GM12891 (cell line): Measurements from ENCODE around the gene DYNLT1.
A peak's percentile ranks its signal among the peaks of the same experiment; 100 is the strongest.
"Not testable (repeated sequence)": the region's sequence is repeated elsewhere in the genome, so short reads cannot be mapped to it uniquely, and the experiment has no call there.

ENCODE experiments used
- DNase-seq: peaks from one replicate; pipeline ENCODE4 v3.0.0; 2011; ENCODE audit warnings: low spot score; ENCODE audit not compliant: insufficient read length
- FAIRE-seq: peaks from 2 replicates; lab custom pipeline; 2011; peaks lifted over from hg19 to GRCh38; lab: Jason Lieb, UNC
- PAX5 ChIP-seq: IDR thresholded peaks from 2 replicates; pipeline ENCODE4 v1.6.1; 2011; ENCODE audit warnings: low read length, moderate library complexity, mild to moderate bottlenecking; ENCODE audit not compliant: insufficient read depth, severe bottlenecking
- POLR2A ChIP-seq: IDR thresholded peaks from 2 replicates; pipeline ENCODE4 v1.6.1; 2011; ENCODE audit warnings: low read depth, low read length, control low read depth
- POLR2AphosphoS5 ChIP-seq: IDR thresholded peaks from 2 replicates; pipeline ENCODE4 v1.6.1; 2011; ENCODE audit warnings: low read depth, low read length, control low read depth
- POU2F2 ChIP-seq: IDR thresholded peaks from 2 replicates; pipeline ENCODE4 v1.6.1; 2011; ENCODE audit warnings: low read depth, mild to moderate bottlenecking, control low read depth, low read length, moderate library complexity
- SPI1 ChIP-seq: IDR thresholded peaks from 2 replicates; pipeline ENCODE4 v1.6.1; 2011; ENCODE audit warnings: low read depth, low read length, control low read depth
- TAF1 ChIP-seq: IDR thresholded peaks from 2 replicates; pipeline ENCODE4 v1.6.1; 2011; ENCODE audit warnings: low read depth, low read length, control low read depth

Gene DYNLT1

DNA sequence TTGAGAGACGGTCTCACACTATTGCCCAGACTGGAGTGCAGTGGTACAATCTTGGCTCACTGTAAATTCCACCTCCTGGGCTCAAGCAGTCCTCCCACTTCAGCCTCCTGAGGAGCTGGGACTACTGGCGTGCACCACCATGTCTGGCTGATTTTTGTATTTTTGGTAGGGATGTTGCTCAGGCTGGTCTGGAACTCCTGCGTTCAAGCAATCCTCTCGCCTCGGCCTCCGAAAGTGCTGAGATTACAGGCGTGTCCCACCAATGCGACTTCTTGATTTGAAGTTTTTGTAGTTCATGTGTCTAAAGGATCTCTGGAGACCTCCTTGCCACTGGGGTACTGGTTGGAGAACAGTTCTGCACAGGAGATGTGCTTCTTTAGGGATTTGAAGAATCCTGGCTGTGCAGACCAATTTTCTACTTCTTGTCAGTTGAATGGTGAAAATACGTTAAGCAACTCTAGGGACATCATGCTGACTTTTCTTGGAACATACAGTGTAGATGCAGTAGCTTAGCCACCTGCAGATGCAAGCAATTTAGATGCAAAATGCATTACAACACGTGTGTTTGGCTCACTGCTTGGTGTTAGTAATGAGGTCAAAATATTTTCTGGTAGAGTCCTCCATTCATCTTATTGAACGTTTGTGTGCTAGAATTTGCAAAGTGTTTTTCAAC, 33.5 kb upstream of the DYNLT1 start:
- FAIRE-seq (no peak), DNase-seq (no peak)
- TF ChIP-seq POLR2A: no peak
- no peak for TF ChIP-seq PAX5
- no peak for TF ChIP-seq POLR2AphosphoS5
- TF ChIP-seq POU2F2: no peak

- not testable (repeated sequence) for FAIRE-seq, DNase-seq
Measured at GRCh38 chr6:158677094-158677493, 32.6 kb upstream of the DYNLT1 start.

DNA sequence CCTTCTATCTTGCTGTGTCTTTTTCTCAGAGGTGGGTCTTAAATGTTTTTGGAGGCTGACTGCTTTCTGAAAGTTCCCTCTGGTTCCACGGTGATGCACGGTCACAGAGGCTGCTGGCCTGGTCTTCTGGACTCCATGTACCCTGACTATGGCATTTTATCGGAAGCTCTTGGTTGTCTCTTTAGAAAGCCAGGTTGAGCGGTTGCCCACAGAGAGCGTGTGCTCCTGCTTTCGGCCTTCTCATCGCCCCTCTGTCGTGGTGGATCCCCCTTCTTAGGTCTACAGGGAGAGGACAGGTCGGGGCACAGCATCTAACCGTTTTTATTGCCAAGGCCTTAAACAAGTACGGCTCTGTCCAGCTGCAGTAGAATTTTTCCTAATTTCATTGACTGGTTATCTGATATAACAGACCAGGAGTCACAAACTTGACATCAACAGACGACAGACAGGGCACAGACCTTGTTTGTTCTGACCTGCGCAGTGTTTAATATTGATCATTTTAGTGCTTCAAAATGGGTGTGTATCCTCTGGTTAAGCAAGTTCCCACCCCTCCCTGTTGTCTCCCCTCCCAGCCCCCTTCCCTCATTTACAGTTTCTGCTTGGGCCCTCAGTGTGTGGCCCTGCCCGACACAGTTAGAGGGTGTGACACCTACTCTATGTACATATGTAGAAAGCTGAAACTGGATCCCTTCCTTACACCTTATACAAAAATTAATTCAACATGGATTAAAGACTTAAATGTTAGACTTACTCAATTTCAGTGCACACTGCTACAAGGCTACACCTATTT, 30.0 kb upstream of the DYNLT1 start:
- TF ChIP-seq POU2F2: no peak
- TF ChIP-seq POLR2AphosphoS5: no peak
- TF ChIP-seq POLR2A: no peak
- TF ChIP-seq PAX5: no peak
- TF ChIP-seq TAF1: no peak
- TF ChIP-seq SPI1: no peak
- FAIRE-seq (no peak), DNase-seq (no peak)

DNA sequence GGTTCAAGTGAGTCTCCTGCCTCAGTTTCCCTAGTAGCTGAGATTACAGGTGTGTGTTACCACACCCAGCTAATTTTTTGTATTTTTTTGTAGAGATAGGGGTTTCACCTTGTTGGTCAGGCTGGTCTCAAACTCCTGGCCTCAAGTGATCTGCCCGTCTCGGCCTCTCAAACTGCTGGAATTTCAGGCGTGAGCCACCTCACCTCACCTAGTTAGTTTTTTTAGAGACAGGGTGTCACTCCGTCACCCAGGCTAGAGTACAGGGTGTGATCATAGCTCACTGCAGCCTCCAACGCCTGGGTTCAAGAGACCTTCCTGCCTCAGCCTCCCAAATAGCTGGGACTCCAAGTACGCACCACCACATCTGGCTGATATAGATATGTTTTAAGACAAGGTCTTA, 28.2 kb upstream of the DYNLT1 start:
- DNase-seq (no peak), FAIRE-seq (no peak)
- TF ChIP-seq POLR2AphosphoS5 (no peak), POU2F2 (no peak), POLR2A (no peak), SPI1 (no peak), TAF1 (no peak), PAX5 (no peak)

- DNase-seq, FAIRE-seq: not testable (repeated sequence)
Measured at GRCh38 chr6:158672119-158672518, 27.6 kb upstream of the DYNLT1 start.

GRCh38 chr6:158669145-158670035, 24.8 kb upstream of the DYNLT1 start:
- TF ChIP-seq POLR2A: no peak
- no peak for TF ChIP-seq TAF1
- no peak for TF ChIP-seq SPI1
- no peak for TF ChIP-seq POLR2AphosphoS5
- no peak for TF ChIP-seq POU2F2
- TF ChIP-seq PAX5: no peak
- FAIRE-seq (peak; percentile 40), DNase-seq (no peak)

DNA sequence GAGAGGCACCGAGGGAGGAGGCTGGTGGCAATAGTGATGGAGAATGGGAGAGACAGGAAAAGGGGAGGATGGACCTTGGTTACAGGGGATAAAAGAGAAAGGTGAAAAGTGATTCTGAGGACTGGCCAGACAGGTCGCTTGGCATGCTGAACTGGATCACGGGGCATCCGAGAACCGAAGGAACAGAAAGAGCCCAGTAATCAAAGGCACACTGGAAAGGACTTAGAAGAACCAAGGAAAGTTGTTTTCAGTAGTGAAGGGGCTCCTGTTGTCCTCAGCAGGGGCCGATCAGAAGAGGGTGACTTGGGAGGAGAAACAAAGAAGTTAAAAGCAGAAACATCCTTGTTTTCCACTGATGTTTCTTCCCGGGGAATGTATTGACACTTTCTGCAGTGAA, 24.2 kb upstream of the DYNLT1 start:
- TF ChIP-seq TAF1 (no peak), POU2F2 (no peak), SPI1 (no peak), PAX5 (no peak), POLR2AphosphoS5 (no peak), POLR2A (no peak)
- FAIRE-seq (no peak), DNase-seq (no peak)

DNA sequence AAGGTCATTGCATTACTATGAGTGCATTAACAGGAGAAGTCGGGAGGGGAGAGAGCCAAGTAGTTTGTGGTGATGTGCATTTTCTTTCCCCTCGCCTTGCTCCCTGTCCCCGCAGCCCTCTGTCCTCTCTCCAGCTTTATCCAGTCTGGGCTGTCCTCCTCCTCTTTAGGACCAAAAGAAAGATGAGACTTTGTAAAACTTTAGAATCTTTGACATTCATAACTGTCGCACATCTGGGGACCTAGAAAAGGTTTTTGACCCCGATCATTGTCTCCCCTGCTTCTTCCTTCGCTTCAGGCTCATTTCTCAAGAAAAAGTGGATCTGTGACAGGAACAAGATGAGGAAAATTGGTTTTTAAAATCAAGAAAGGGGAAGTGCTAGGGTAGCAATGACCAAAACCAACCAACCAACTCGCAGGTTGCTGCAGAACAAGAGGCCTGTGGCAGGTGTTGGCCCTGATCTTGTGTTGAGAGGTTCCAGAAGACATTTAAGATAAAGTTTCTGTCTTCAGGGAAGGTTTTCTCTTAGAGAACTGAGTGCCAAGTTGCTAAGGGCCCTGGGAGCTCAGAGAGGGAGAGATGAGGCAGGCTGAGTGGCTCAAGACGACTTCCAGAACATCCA, 22.9 kb upstream of the DYNLT1 start:
- DNase-seq (no peak), FAIRE-seq (no peak)

DNA sequence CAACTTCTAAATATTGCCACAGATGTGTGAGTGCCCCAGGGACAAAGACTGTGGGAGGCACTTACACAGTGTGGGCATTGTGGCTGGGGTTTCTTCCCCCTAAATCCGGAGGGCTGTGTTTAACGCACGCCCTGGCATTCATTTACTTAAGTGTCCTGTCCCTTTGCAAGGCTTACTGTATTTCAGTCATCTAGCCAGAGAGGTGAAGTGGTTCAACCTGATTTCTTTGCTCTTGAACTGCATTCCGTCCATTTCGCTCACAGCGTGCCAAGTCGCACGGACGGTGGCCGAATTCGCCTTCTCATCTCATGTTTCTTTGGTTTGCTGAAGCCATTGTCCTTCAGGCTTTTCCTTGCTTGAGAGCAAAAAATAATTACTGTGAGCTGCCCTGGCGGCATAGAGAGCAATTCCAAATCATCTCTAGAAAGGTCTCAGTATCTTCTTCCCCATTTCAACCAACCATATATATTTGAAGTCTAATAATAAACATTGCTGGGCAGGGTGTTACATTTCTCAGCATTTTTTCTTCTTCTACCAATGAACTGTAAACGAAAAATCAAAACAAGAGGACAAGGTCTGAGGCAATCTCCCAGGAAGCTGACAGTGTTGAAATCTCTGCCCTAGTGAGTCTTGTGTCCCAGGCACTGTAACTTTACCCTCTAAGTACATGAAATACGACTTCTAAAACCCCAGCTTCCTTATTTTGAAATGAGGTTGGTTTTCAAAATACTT, 22.3 kb upstream of the DYNLT1 start:
- FAIRE-seq: peak; percentile 31
- DNase-seq: no peak
- TF ChIP-seq SPI1: peak; percentile 31; the same call in 1 of the 2 replicates
- no peak for TF ChIP-seq TAF1

More for the DNA sequence above, 22.9 kb upstream of the DYNLT1 start:
- no peak for TF ChIP-seq PAX5
- peak; percentile 92 for TF ChIP-seq SPI1

DNA sequence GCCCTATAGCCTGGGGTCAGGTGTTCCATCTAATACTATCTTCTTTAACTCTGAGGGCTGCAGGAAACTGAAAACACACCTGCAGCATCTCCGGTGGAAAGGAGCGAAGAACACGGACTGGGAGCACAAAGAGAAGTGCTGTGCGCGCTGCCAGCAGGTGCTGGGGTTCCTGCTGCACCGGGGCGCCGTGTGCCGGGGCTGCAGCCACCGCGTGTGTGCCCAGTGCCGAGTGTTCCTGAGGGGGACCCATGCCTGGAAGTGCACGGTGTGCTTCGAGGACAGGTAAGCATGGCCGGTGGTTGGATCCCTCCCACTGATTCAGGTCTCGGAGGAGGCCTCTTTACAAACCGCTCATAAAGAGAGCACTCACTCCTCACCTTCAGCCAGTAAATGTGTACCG, 20.8 kb upstream of the DYNLT1 start:
- FAIRE-seq (no peak), DNase-seq (no peak)
- TF ChIP-seq TAF1: no peak
- no peak for TF ChIP-seq POLR2AphosphoS5
- TF ChIP-seq POU2F2: no peak
- TF ChIP-seq POLR2A: no peak
- no peak for TF ChIP-seq SPI1
- TF ChIP-seq PAX5: no peak
